Breast epithelium (tissue), 3 donors: ENCODE measurements around the gene WNT4.

Source experiments
- CTCF ChIP-seq, 3 donors: fragments of 450-650 bp; IDR thresholded peaks; one replicate each; pipeline ENCODE4 v1.5.1; 2016 to 2017; ENCODE audit warnings: antibody characterized with exemption in 3 of 3, mild to moderate bottlenecking in 3 of 3, moderate library complexity in 3 of 3
- POLR2A ChIP-seq: fragments of 450-650 bp; IDR thresholded peaks from one replicate; pipeline ENCODE4 v1.6.1; 2016; ENCODE audit warnings: antibody characterized with exemption, mild to moderate bottlenecking, moderate library complexity
- POLR2AphosphoS5 ChIP-seq, 3 donors: sonication (generic); formaldehyde crosslinking; IDR thresholded peaks; one replicate each; pipeline ENCODE4 v1.6.1; 2017; ENCODE audit warnings: antibody characterized with exemption in 3 of 3

GRCh38 chr1:22158654-22159053 lies 15.8 kb upstream of the WNT4 start:
- TF ChIP-seq CTCF (IDR thresholded peaks at IDR 0.05), result no peak
- TF ChIP-seq POLR2A, result no peak
- no peak for TF ChIP-seq POLR2AphosphoS5 (IDR thresholded peaks at IDR 0.05)
